Lower leg skin (tissue), 4 donors: ENCODE measurements around the gene CHTOP. TPM values are rescaled to one million over a fixed set of nuclear protein-coding genes. Genes with fewer than 3 reads are reported as not detected.

Experiments used
- DNase-seq, 2 donors: peaks; one replicate each; pipeline ENCODE4 v3.0.0-alpha.2; 2019; ENCODE audit warnings: low spot score in 2 of 2
- H3K4me3 ChIP-seq: fragments of 200-600 bp; sonication (generic); 2 replicates; pipeline ENCODE4 v1.5.1; 2017; ENCODE audit warnings: mild to moderate bottlenecking, low read depth; ENCODE audit not compliant: poor library complexity, severe bottlenecking
- POLR2A ChIP-seq, 2 donors: fragments of 450-650 bp; IDR thresholded peaks; one replicate each; pipeline ENCODE4 v1.6.1; 2016 to 2017; ENCODE audit warnings: antibody characterized with exemption in 2 of 2, mild to moderate bottlenecking in 1 of 2, moderate library complexity in 1 of 2
- WGBS, 2 donors: methylation state at CpG; one replicate each; pipeline ENCODE4 v1.1.5; 2018; 5-methylcytosine and 5-hydroxymethylcytosine counted together
- intact Hi-C: fragments of 100-400 bp; cut with DNase I; formaldehyde crosslinking; loops from one replicate; pipeline ENCODE4 v1.15.0; 2023; ENCODE audit warnings: low total_unique reads
- total RNA-seq, 4 donors: library from RNA; depleted of rRNA; stranded (reverse); fragments of >200 nt; gene quantifications; one replicate each; pipeline ENCODE4 v1.1.0, GENCODE V29; 2016
- TF ChIP-seq, protein P1 (sequence below), 3 donors: fragments of 450-650 bp; IDR thresholded peaks; one replicate each; pipeline ENCODE4 v1.5.1; 2016; ENCODE audit warnings: antibody characterized with exemption in 3 of 3, mild to moderate bottlenecking in 3 of 3, moderate library complexity in 2 of 3

Gene CHTOP
- total RNA-seq, 4 donors from 2014 or later, result 56.1 to 86.9 (median 65.5) TPM

DNA sequence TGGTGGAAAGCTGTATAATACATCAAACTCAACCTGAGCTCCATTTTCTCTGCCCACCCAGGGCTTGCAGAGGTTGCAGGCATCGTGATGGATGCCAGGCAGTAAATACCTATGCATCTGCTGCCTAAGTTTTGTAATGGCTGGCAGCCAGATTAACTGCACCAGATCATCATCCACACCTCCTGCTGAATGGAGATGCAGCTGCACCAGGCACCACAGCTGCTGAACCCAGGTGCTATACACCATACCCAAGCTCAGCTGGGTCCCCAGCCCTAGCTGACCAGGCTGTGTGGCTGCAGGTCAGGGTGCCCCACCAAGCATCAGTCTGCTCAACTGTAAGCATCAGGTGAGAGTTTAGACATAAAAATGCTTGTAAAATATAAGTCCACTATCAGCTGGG, 17.9 kb downstream of the CHTOP start:
- intact Hi-C loops, result no loop called here
- H3K4me3 ChIP-seq, result no peak overlapping the region
- no peak for DNase-seq
- 53 to 56% methylated on average over 1 of the region's 1 CpG for WGBS, 2 donors
- TF ChIP-seq, protein P1, sequence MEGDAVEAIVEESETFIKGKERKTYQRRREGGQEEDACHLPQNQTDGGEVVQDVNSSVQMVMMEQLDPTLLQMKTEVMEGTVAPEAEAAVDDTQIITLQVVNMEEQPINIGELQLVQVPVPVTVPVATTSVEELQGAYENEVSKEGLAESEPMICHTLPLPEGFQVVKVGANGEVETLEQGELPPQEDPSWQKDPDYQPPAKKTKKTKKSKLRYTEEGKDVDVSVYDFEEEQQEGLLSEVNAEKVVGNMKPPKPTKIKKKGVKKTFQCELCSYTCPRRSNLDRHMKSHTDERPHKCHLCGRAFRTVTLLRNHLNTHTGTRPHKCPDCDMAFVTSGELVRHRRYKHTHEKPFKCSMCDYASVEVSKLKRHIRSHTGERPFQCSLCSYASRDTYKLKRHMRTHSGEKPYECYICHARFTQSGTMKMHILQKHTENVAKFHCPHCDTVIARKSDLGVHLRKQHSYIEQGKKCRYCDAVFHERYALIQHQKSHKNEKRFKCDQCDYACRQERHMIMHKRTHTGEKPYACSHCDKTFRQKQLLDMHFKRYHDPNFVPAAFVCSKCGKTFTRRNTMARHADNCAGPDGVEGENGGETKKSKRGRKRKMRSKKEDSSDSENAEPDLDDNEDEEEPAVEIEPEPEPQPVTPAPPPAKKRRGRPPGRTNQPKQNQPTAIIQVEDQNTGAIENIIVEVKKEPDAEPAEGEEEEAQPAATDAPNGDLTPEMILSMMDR (IDR thresholded peaks at IDR 0.05), result no peak
- no peak for TF ChIP-seq POLR2A (IDR thresholded peaks at IDR 0.05)

DNA sequence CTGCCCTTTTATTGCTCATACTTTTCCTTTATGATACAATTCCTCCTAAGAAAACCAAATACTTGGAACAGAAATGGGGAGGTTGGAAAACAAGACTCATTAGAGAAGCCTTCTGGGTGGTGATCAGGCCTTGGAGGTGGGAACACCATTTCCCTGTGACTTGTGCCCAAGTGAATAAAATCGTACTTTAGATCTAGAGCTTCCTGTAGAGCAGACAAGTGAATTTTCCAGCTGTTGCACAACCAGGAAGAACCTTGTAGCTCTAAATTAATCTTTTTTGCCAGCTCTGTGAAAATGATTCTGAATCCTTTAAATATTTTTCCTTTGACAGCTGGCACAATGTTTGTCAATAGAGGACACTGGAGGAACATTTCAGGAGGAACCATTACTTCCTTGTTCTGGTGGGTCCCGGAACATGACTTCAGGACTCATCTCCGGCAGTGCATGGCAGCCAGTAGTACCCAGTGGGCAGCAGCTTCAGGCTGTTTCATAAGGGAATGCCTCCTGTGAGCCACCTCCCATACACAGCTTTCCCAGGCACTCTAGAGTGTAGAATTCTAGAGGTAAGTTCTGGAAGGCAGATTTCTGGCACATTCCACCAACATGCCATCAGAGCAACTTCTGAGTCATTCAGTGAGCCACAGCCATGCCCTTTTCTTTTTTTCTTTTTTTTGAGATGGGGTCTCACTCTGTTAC, 19.1 kb downstream of the CHTOP start:
- H3K4me3 ChIP-seq, result no peak overlapping the region
- 51 to 57% methylated on average over 3 of the region's 3 CpGs for WGBS, 2 donors
- TF ChIP-seq POLR2A (IDR thresholded peaks at IDR 0.05), result no peak
- TF ChIP-seq, protein P1 (IDR thresholded peaks at IDR 0.05), result no peak
- DNase-seq, result no peak
- intact Hi-C loops, result no loop called here

DNA sequence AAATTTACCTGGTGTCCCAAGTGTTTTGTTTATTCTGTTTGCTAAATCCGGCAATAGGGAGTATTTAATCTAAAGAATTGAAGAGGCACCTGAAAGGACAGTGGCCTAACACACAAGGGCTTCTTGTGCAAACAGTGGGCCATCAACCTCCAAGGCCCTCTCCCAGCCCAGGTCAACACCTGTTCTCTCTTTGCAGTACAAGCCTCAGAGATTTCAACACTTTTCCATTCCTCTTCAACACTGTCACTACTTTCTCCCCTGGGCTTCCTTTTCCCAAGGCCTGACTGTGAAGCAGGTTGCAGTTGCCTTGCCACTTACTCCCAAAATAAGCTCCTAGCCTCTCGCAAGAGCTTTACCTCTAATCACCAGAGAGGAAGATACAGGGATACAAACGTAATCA, 21.5 kb downstream of the CHTOP start:
- 87% methylated on average over 3 of the region's 3 CpGs for WGBS, 2 donors
- intact Hi-C loops, result no loop called here
- DNase-seq, result no peak
- H3K4me3 ChIP-seq, result no peak overlapping the region
- no peak for TF ChIP-seq POLR2A (IDR thresholded peaks at IDR 0.05)
- TF ChIP-seq, protein P1 (IDR thresholded peaks at IDR 0.05), result no peak

DNA sequence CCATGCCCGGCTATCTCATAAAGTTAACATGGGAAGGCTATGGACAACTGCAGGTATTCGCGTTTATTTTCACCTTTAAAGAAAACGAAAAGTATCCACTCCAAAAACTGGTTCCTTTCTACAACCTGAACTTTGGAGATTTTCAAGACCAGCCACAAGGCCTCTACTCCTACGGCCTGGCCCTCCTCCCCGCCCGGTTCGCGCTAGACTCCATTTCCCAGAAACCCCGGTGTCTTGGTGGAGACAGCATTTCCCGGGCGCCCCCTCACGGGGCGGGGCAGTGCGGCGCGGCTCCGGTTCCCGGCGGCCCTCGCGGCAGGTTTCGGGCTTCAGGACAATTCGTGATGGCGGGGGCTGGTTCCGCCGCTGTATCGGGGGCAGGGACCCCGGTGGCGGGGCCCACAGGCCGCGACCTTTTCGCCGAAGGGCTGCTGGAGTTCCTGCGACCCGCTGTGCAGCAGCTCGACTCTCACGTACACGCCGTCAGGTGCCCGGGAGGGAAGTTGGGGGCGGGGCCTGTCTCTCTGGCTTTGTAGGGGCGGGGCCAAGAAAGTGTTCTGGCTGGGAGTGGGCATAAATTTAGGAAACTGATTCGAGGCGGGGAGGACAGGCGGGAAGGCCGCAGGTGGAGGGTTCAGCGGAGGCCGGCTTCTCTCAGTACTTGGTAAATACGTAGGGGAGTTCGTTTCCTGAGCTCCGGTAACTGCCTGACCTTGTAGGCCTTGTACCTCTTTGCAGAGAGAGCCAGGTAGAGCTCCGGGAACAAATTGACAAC, 24.7 kb downstream of the CHTOP start, which contains the start of gene SNAPIN:
TSS of gene SNAPIN (plus strand) at position 304 of the 775 bp plus-strand sequence. CDS start at position 345, 41 bp downstream.
- intact Hi-C loops, result no loop called here
- H3K4me3 ChIP-seq, result peak within 1 kb of the TSS; percentile 55
- peak in 1 of 2 donors; percentile 44 for TF ChIP-seq POLR2A (IDR thresholded peaks at IDR 0.05)
- TF ChIP-seq, protein P1 (IDR thresholded peaks at IDR 0.05), result no peak
- peak; percentile 91 to 98 for DNase-seq
- WGBS, 2 donors, result 2% methylated on average over 47 of the region's 53 CpGs

DNA sequence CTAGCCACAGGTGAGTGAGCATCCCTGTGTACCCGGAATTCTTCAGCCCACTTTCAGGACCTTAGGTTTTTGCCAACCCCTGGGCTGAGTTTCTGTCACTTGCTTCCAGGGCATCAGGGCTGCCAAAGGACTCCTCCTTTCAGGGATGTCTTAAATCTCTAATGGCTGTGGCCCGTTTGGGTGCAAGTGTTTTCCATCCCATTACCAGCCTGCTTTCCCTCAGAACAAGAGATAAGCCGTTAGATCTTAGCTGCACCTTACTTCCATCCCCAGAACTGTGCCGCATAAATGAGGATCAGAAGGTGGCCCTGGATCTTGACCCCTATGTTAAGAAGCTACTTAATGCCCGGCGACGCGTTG, 25.3 kb downstream of the CHTOP start:
- peak overlapping the region; percentile 55 for H3K4me3 ChIP-seq
- intact Hi-C loops, result no loop called here
- DNase-seq, result no peak
- TF ChIP-seq, protein P1 (IDR thresholded peaks at IDR 0.05), result no peak
- TF ChIP-seq POLR2A (IDR thresholded peaks at IDR 0.05), result no peak
- WGBS, 2 donors, result 34 to 36% methylated on average over 8 of the region's 8 CpGs
